ENCODE measurements around the gene TMEM218.

TMEM218 gene

DNA sequence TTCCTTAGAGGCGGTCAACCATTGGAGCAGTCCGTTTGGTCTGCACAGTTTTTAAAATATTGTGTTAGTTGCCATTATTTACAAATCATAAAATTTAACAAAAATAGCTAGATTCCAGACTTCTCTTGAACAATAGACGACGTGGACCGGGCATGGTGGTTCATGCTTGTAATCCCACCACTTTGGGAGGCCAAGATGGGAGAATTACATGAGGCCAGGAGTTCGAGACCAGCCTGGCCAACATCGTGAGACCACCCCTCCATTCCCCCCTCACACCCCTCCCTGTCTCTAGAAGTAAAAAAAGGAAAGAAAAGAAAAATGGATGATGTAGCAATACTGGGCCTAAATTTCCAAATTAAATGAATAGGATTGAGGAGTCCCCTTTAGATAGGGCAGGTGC is 47.4 kb downstream of the TMEM218 start:
- H3K4ac ChIP-seq (ENCODE audit: low read depth, low read length) = no peak overlapping the region
- peaks cover 32% of the 10 kb centered on the region for H3K27me3 ChIP-seq (ENCODE audit: insufficient read depth, low read length)
- H3K4me1 ChIP-seq (ENCODE audit: control insufficient read depth in 1 of 2, insufficient read depth in 2 of 2, low read length in 2 of 2) = peaks cover 8 to 10% of the 10 kb centered on the region in 2 experiments
- no peak overlapping the region for H2AFZ ChIP-seq (ENCODE audit: insufficient read depth, low read length, poor library complexity)
- H4K91ac ChIP-seq (ENCODE audit: low read depth, low read length) = no peak overlapping the region
- no peak overlapping the region for H3K23ac ChIP-seq (ENCODE audit: low read length)
- H3K4me3 ChIP-seq (ENCODE audit: low read depth, low read length) = no peak overlapping the region
- H3K9me3 ChIP-seq (ENCODE audit: insufficient read depth, low read depth, low read length) = no peaks in the 10 kb centered on the region
- peaks cover 1% of the 10 kb centered on the region for H3K79me1 ChIP-seq (ENCODE audit: low read length)
- no peaks in the 10 kb centered on the region for H3K79me2 ChIP-seq (ENCODE audit: control insufficient read depth, insufficient read depth, low read length, poor library complexity)
- no peak overlapping the region for H2AK5ac ChIP-seq (ENCODE audit: low read length)
- H2BK120ac ChIP-seq (ENCODE audit: insufficient read depth, low read length, poor library complexity) = no peak overlapping the region
- no CpG with 5 or more reads among the region's 7 CpGs for WGBS (ENCODE audit: extremely low coverage, insufficient coverage, insufficient read length)
- H2BK5ac ChIP-seq (ENCODE audit: low read depth, low read length, poor library complexity) = no peak overlapping the region
- no peak overlapping the region for H3K4me2 ChIP-seq (ENCODE audit: low read length)
- no peak overlapping the region for H3K14ac ChIP-seq (ENCODE audit: low read length)
- no peak overlapping the region for H3K18ac ChIP-seq (ENCODE audit: low read length)
- no peak overlapping the region for H4K12ac ChIP-seq (ENCODE audit: low read depth, low read length)
- H2BK12ac ChIP-seq (ENCODE audit: low read length) = no peak overlapping the region
- no peak overlapping the region for H3K9ac ChIP-seq (ENCODE audit: low read length)
- H3K27ac ChIP-seq (ENCODE audit: low read depth, low read length) = no peak overlapping the region
- DNase-seq = no peak
- H3K36me3 ChIP-seq (ENCODE audit: control insufficient read depth in 1 of 2, insufficient read depth in 2 of 2, low read length in 2 of 2) = no peaks in the 10 kb centered on the region
- no peak overlapping the region for H4K8ac ChIP-seq (ENCODE audit: low read depth, low read length)

DNA sequence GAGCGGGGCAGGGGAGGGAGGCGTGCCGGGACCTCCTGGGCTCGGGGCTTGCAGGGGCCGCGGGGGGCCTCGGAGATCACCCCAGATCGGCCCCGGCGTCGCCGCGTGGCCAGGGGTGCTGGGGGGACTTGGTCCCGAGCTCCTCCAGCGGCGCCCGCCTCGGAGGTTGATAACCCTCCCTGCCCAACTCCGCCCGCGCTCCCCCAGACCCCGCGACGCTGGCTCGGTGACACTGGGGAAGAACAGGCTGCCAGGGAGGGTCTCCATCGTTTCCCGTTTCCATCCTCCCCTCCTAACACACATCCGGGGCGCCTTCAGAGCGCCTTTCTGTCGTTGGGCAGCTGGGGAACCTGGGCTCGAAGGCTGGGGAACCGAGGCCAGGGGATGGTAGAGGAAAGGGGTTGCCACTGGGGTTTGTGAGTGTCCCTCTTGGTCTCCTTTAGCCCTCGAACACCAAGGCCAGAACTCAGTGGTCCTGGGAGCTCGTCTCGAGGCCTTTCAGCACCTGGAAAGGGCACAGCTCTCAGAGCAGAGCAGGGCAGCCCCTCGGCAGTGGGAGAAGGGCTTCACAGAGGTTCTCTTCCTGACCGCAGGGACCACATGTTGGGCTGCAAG is 47.9 kb downstream of the TMEM218 start:
- no peak overlapping the region for H2BK5ac ChIP-seq (ENCODE audit: low read depth, low read length, poor library complexity)

DNA sequence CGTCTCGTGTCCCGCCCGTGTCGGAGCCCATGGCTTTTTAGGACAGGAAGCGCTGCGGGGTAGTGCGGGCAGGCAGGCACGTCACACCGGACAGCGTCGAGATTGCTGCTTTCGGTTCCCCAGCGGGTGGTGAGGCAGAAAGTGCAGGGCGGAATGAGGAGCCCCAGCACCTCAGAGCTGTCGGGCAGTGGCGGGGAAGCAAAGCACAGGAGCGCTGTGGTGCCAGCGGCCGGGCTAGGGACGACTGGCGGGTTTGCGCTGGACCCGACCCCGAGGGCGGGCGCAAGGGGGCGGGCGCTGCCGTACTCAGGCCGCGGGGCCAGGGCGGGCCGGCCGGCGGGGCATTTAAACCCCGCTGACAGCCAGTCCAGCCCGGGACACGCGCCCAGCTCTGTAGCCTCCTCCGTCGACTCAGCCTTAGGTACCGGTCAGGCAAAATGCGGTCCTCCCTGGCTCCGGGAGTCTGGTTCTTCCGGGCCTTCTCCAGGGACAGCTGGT is 48.4 kb downstream of the TMEM218 start, which contains the start of gene SLC37A2:
SLC37A2 (plus strand) TSS at position 375 of the 498 bp plus-strand sequence; CDS start at position 438, 63 bp downstream.
- no peaks in the 10 kb centered on the region for H3K79me2 ChIP-seq (ENCODE audit: control insufficient read depth, insufficient read depth, low read length, poor library complexity)
- no peaks in the 10 kb centered on the region for H3K9me3 ChIP-seq (ENCODE audit: insufficient read depth, low read depth, low read length)
- peak within 1 kb of the TSS; percentile 59 for H4K12ac ChIP-seq (ENCODE audit: low read depth, low read length)
- H3K36me3 ChIP-seq (ENCODE audit: control insufficient read depth in 1 of 2, insufficient read depth in 2 of 2, low read length in 2 of 2) = no peaks in the 10 kb centered on the region
- H2AFZ ChIP-seq (ENCODE audit: insufficient read depth, low read length, poor library complexity) = peak within 1 kb of the TSS; percentile 66
- no peak within 1 kb of the TSS for H3K27ac ChIP-seq (ENCODE audit: low read depth, low read length)
- H3K9ac ChIP-seq (ENCODE audit: low read length) = no peak within 1 kb of the TSS
- H3K4ac ChIP-seq (ENCODE audit: low read depth, low read length) = no peak within 1 kb of the TSS
- H3K27me3 ChIP-seq (ENCODE audit: insufficient read depth, low read length) = peaks cover 32% of the 10 kb centered on the region
- no peak within 1 kb of the TSS for H3K23ac ChIP-seq (ENCODE audit: low read length)
- H4K91ac ChIP-seq (ENCODE audit: low read depth, low read length) = no peak within 1 kb of the TSS
- peak; percentile 82 to 84 for DNase-seq
- H4K8ac ChIP-seq (ENCODE audit: low read depth, low read length) = no peak within 1 kb of the TSS
- peaks cover 1% of the 10 kb centered on the region for H3K79me1 ChIP-seq (ENCODE audit: low read length)
- H2BK120ac ChIP-seq (ENCODE audit: insufficient read depth, low read length, poor library complexity) = no peak within 1 kb of the TSS
- H3K4me1 ChIP-seq (ENCODE audit: control insufficient read depth in 1 of 2, insufficient read depth in 2 of 2, low read length in 2 of 2) = peaks cover 8 to 10% of the 10 kb centered on the region in 2 experiments
- no peak within 1 kb of the TSS for H2BK12ac ChIP-seq (ENCODE audit: low read length)
- peak within 1 kb of the TSS; percentile 48 for H3K14ac ChIP-seq (ENCODE audit: low read length)
- no CpG with 5 or more reads among the region's 46 CpGs for WGBS (ENCODE audit: extremely low coverage, insufficient coverage, insufficient read length)
- no peak within 1 kb of the TSS for H2AK5ac ChIP-seq (ENCODE audit: low read length)
- H2BK5ac ChIP-seq (ENCODE audit: low read depth, low read length, poor library complexity) = no peak within 1 kb of the TSS
- H3K18ac ChIP-seq (ENCODE audit: low read length) = no peak within 1 kb of the TSS
- H3K4me3 ChIP-seq (ENCODE audit: low read depth, low read length) = peak within 1 kb of the TSS; percentile 65
- peak within 1 kb of the TSS; percentile 70 for H3K4me2 ChIP-seq (ENCODE audit: low read length)

More for the DNA sequence above, 47.9 kb downstream of the TMEM218 start:
- H3K23ac ChIP-seq (ENCODE audit: low read length) = no peak overlapping the region
- WGBS (ENCODE audit: extremely low coverage, insufficient coverage, insufficient read length) = no CpG with 5 or more reads among the region's 38 CpGs
- no peak overlapping the region for H3K4ac ChIP-seq (ENCODE audit: low read depth, low read length)
- peak overlapping the region; percentile 66 for H2AFZ ChIP-seq (ENCODE audit: insufficient read depth, low read length, poor library complexity)
- H4K91ac ChIP-seq (ENCODE audit: low read depth, low read length) = no peak overlapping the region
- H3K79me1 ChIP-seq (ENCODE audit: low read length) = peaks cover 1% of the 10 kb centered on the region
- peaks cover 8 to 10% of the 10 kb centered on the region in 2 experiments for H3K4me1 ChIP-seq (ENCODE audit: control insufficient read depth in 1 of 2, insufficient read depth in 2 of 2, low read length in 2 of 2)
- DNase-seq = no peak
- peak overlapping the region; percentile 65 for H3K4me3 ChIP-seq (ENCODE audit: low read depth, low read length)
- H3K9me3 ChIP-seq (ENCODE audit: insufficient read depth, low read depth, low read length) = no peaks in the 10 kb centered on the region
- H4K12ac ChIP-seq (ENCODE audit: low read depth, low read length) = no peak overlapping the region
- H3K27ac ChIP-seq (ENCODE audit: low read depth, low read length) = no peak overlapping the region
- no peaks in the 10 kb centered on the region for H3K79me2 ChIP-seq (ENCODE audit: control insufficient read depth, insufficient read depth, low read length, poor library complexity)
- no peak overlapping the region for H3K9ac ChIP-seq (ENCODE audit: low read length)
- H3K18ac ChIP-seq (ENCODE audit: low read length) = no peak overlapping the region
- no peak overlapping the region for H2BK12ac ChIP-seq (ENCODE audit: low read length)
- no peak overlapping the region for H4K8ac ChIP-seq (ENCODE audit: low read depth, low read length)
- H2BK120ac ChIP-seq (ENCODE audit: insufficient read depth, low read length, poor library complexity) = no peak overlapping the region
- H3K14ac ChIP-seq (ENCODE audit: low read length) = no peak overlapping the region
- no peak overlapping the region for H2AK5ac ChIP-seq (ENCODE audit: low read length)
- H3K36me3 ChIP-seq (ENCODE audit: control insufficient read depth in 1 of 2, insufficient read depth in 2 of 2, low read length in 2 of 2) = no peaks in the 10 kb centered on the region
- peak overlapping the region; percentile 70 for H3K4me2 ChIP-seq (ENCODE audit: low read length)
- peaks cover 32% of the 10 kb centered on the region for H3K27me3 ChIP-seq (ENCODE audit: insufficient read depth, low read length)

DNA sequence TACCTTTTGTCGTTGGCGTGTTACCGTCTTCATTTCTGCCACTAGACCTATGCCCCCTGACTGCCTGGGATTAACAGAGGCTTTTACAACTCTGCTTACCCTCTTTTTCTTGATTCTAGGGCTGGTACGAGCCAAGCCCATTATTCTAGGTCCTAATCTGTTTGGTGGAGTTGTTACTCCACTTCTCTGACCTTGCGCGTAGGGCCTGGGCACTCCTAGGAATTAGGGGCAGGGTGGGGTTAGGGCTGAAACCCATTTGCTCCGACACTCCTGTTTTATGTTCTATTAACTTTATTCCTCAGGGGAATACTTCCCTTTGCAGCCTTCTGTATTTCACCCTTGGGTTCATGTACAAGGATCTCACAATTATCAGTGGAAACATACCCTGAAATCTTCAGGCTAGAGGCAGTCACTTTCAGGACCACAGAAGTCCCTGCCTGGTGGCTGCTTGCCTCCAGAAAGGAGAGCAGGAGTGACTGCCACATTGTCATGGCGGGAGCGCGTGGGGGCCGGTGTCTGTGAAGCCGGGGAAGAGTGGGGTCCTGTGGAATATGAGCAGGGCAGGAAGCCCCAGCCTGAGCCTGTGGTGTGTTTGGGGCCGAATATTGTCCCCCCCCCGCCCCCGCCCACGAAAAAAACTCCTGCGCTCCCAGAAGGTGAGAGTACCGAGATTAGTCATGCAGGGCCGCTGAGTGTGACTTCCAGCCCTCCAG is 49.1 kb downstream of the TMEM218 start:
- Histone ChIP-seq H3K79me2 (ENCODE audit: control insufficient read depth, insufficient read depth, low read length, poor library complexity) (no peaks in the 10 kb centered on the region), H3K14ac (ENCODE audit: low read length) (no peak overlapping the region), H2AFZ (ENCODE audit: insufficient read depth, low read length, poor library complexity) (peak overlapping the region; percentile 66), H4K8ac (ENCODE audit: low read depth, low read length) (no peak overlapping the region), H3K27me3 (ENCODE audit: insufficient read depth, low read length) (peaks cover 32% of the 10 kb centered on the region), H4K91ac (ENCODE audit: low read depth, low read length) (no peak overlapping the region), H3K4ac (ENCODE audit: low read depth, low read length) (no peak overlapping the region), H3K23ac (ENCODE audit: low read length) (no peak overlapping the region), H2BK5ac (ENCODE audit: low read depth, low read length, poor library complexity) (no peak overlapping the region), H2BK12ac (ENCODE audit: low read length) (no peak overlapping the region), H3K9ac (ENCODE audit: low read length) (no peak overlapping the region), H3K4me3 (ENCODE audit: low read depth, low read length) (peak overlapping the region; percentile 65), H2AK5ac (ENCODE audit: low read length) (no peak overlapping the region), H3K27ac (ENCODE audit: low read depth, low read length) (no peak overlapping the region), H3K4me2 (ENCODE audit: low read length) (peak overlapping the region; percentile 70), H3K4me1 (ENCODE audit: control insufficient read depth in 1 of 2, insufficient read depth in 2 of 2, low read length in 2 of 2) (peaks cover 8 to 10% of the 10 kb centered on the region in 2 experiments), H3K18ac (ENCODE audit: low read length) (no peak overlapping the region), H4K12ac (ENCODE audit: low read depth, low read length) (no peak overlapping the region), H3K9me3 (ENCODE audit: insufficient read depth, low read depth, low read length) (no peaks in the 10 kb centered on the region), H3K79me1 (ENCODE audit: low read length) (peaks cover 1% of the 10 kb centered on the region), H3K36me3 (ENCODE audit: control insufficient read depth in 1 of 2, insufficient read depth in 2 of 2, low read length in 2 of 2) (no peaks in the 10 kb centered on the region), H2BK120ac (ENCODE audit: insufficient read depth, low read length, poor library complexity) (no peak overlapping the region)
- DNase-seq = no peak
- WGBS (ENCODE audit: extremely low coverage, insufficient coverage, insufficient read length) = no CpG with 5 or more reads among the region's 19 CpGs

Measured in trophoblast cell (in vitro differentiated cells and primary cell).